ENCODE results near the gene MSTN. TPM values are rescaled to one million over a fixed set of nuclear protein-coding genes. Genes with fewer than 3 reads are reported as not detected.

The MSTN gene
- total RNA-seq (0.04 and 0.17 TPM in 2 replicates), polyA plus RNA-seq (0.23 TPM in 1 of 2 replicates, not detected in the other)

GRCh38 chr2:190062601-190063000 lies at the start of gene MSTN:
TSS of gene MSTN (minus strand) at chr2:190062729. CDS start at chr2:190062596, 133 bp downstream.
- DNase-seq (ENCODE audit: low spot score): no peak
- WGBS (ENCODE audit: low lambda C conversion rate, missing lambda C conversion rate): 87% methylated on average over 2 of the region's 2 CpGs
- no peaks in the 10 kb centered on the region for H3K9me2 ChIP-seq (replicated peaks; ENCODE audit: insufficient read depth)
- H3K27ac ChIP-seq: no peak within 1 kb of the TSS
- H3K4me3 ChIP-seq: no peak within 1 kb of the TSS
- H3K9me3 ChIP-seq (ENCODE audit: low read depth): no peaks in the 10 kb centered on the region
- no peak within 1 kb of the TSS for H2AFZ ChIP-seq
- TF ChIP-seq EZH2 (IDR thresholded peaks at IDR 0.05; ENCODE audit: borderline replicate concordance) (no peak), CTCF (IDR thresholded peaks at IDR 0.05; ENCODE audit: poor library complexity) (no peak), EZH2phosphoT487 (IDR thresholded peaks at IDR 0.05; ENCODE audit: low read depth, severe bottlenecking, unreplicated experiment) (no peak)
- no peaks in the 10 kb centered on the region for H3K79me2 ChIP-seq
- no peaks in the 10 kb centered on the region for H3K27me3 ChIP-seq
- no peak within 1 kb of the TSS for H3K4me2 ChIP-seq
- no peaks in the 10 kb centered on the region for H4K20me1 ChIP-seq (ENCODE audit: insufficient read depth, poor library complexity, severe bottlenecking)
- no peaks in the 10 kb centered on the region for H3K4me1 ChIP-seq (ENCODE audit: insufficient read depth)
- H3K36me3 ChIP-seq (replicated peaks; ENCODE audit: insufficient read depth, low read depth): no peaks in the 10 kb centered on the region

GRCh38 chr2:190111166-190111565 lies 48.6 kb upstream of the MSTN start:
- Histone ChIP-seq H3K36me3 (replicated peaks; ENCODE audit: insufficient read depth, low read depth) (no peaks in the 10 kb centered on the region), H3K4me2 (no peak overlapping the region), H3K9me3 (ENCODE audit: low read depth) (no peaks in the 10 kb centered on the region), H3K79me2 (no peaks in the 10 kb centered on the region), H2AFZ (no peak overlapping the region), H3K4me3 (no peak overlapping the region), H3K27ac (no peak overlapping the region), H3K27me3 (no peaks in the 10 kb centered on the region), H4K20me1 (ENCODE audit: insufficient read depth, poor library complexity, severe bottlenecking) (no peaks in the 10 kb centered on the region), H3K9me2 (replicated peaks; ENCODE audit: insufficient read depth) (no peaks in the 10 kb centered on the region), H3K4me1 (ENCODE audit: insufficient read depth) (no peaks in the 10 kb centered on the region)
- WGBS (ENCODE audit: low lambda C conversion rate, missing lambda C conversion rate): 89% methylated on average over 1 of the region's 1 CpG
- no peak for DNase-seq (ENCODE audit: low spot score)
- no peak for TF ChIP-seq EZH2phosphoT487 (IDR thresholded peaks at IDR 0.05; ENCODE audit: low read depth, severe bottlenecking, unreplicated experiment)
- TF ChIP-seq CTCF (IDR thresholded peaks at IDR 0.05; ENCODE audit: poor library complexity): no peak

- no peaks in the 10 kb centered on the region for H3K27me3 ChIP-seq
- H3K79me2 ChIP-seq: no peaks in the 10 kb centered on the region
- H3K9me2 ChIP-seq (replicated peaks; ENCODE audit: insufficient read depth): no peaks in the 10 kb centered on the region
- DNase-seq (ENCODE audit: low spot score): no peak
- no peaks in the 10 kb centered on the region for H3K4me1 ChIP-seq (ENCODE audit: insufficient read depth)
- 88% methylated on average over 7 of the region's 7 CpGs for WGBS (ENCODE audit: low lambda C conversion rate, missing lambda C conversion rate)
- H2AFZ ChIP-seq: no peak overlapping the region
- H3K9me3 ChIP-seq (ENCODE audit: low read depth): no peaks in the 10 kb centered on the region
- H4K20me1 ChIP-seq (ENCODE audit: insufficient read depth, poor library complexity, severe bottlenecking): no peaks in the 10 kb centered on the region
- no peak overlapping the region for H3K4me3 ChIP-seq
- H3K27ac ChIP-seq: no peak overlapping the region
- H3K4me2 ChIP-seq: no peak overlapping the region
- TF ChIP-seq EZH2 (IDR thresholded peaks at IDR 0.05; ENCODE audit: borderline replicate concordance): no peak
- TF ChIP-seq EZH2phosphoT487 (IDR thresholded peaks at IDR 0.05; ENCODE audit: low read depth, severe bottlenecking, unreplicated experiment): no peak
- TF ChIP-seq CTCF (IDR thresholded peaks at IDR 0.05; ENCODE audit: poor library complexity): no peak
- H3K36me3 ChIP-seq (replicated peaks; ENCODE audit: insufficient read depth, low read depth): no peaks in the 10 kb centered on the region
Measured at GRCh38 chr2:190110699-190111098, 48.2 kb upstream of the MSTN start.

- no peak overlapping the region for H3K27ac ChIP-seq
- no peak overlapping the region for H3K4me3 ChIP-seq
- no peaks in the 10 kb centered on the region for H3K27me3 ChIP-seq
- TF ChIP-seq EZH2phosphoT487 (IDR thresholded peaks at IDR 0.05; ENCODE audit: low read depth, severe bottlenecking, unreplicated experiment): no peak
- TF ChIP-seq EZH2 (IDR thresholded peaks at IDR 0.05; ENCODE audit: borderline replicate concordance): no peak
- TF ChIP-seq CTCF (IDR thresholded peaks at IDR 0.05; ENCODE audit: poor library complexity): no peak
- H3K79me2 ChIP-seq: no peaks in the 10 kb centered on the region
- H3K9me3 ChIP-seq (ENCODE audit: low read depth): no peaks in the 10 kb centered on the region
- H3K4me1 ChIP-seq (ENCODE audit: insufficient read depth): no peaks in the 10 kb centered on the region
- H4K20me1 ChIP-seq (ENCODE audit: insufficient read depth, poor library complexity, severe bottlenecking): no peaks in the 10 kb centered on the region
- 93% methylated on average over 2 of the region's 2 CpGs for WGBS (ENCODE audit: low lambda C conversion rate, missing lambda C conversion rate)
- H3K36me3 ChIP-seq (replicated peaks; ENCODE audit: insufficient read depth, low read depth): no peaks in the 10 kb centered on the region
- H3K4me2 ChIP-seq: no peak overlapping the region
- no peaks in the 10 kb centered on the region for H3K9me2 ChIP-seq (replicated peaks; ENCODE audit: insufficient read depth)
- H2AFZ ChIP-seq: no peak overlapping the region
- no peak for DNase-seq (ENCODE audit: low spot score)
Measured at GRCh38 chr2:190110131-190110530, 47.6 kb upstream of the MSTN start.

Data from hepatocyte (in vitro differentiated cells).